GM12878 (cell line): ENCODE data around the gene BRSK2. TPM values are rescaled to one million over a fixed set of nuclear protein-coding genes. Genes with fewer than 3 reads are reported as not detected.

Experiments used
- ATAC-seq: fragments of 200-7000 bp; cut with Tn5 transposase; 3 replicates; pipeline ENCODE4 v1.9.1; 2020; ENCODE audit warnings: mild to moderate bottlenecking, moderate library complexity
- BruUV-seq: library from RNA; stranded (reverse); fragments of 400-500 nt; replicated peaks from 2 replicates; lab custom pipeline; 2021; lab: Mats Ljungman, UMichigan
- CTCF ChIA-PET: fragments of 300-600 bp; sonication (Branson Sonifier 250); formaldehyde crosslinking; extraction: SDS; loops from one replicate; lab custom pipeline; 2021; ENCODE audit warnings: inconsistent platforms; lab: Yijun Ruan, JAX
- POLR2A ChIA-PET: fragments of 350-600 bp; formaldehyde crosslinking; extraction: SDS; loops from one replicate; lab custom pipeline; 2021; ENCODE audit warnings: inconsistent platforms; lab: Charles Lee
- RAD21 ChIA-PET: fragments of 300-600 bp; sonication (Branson Sonifier 250); formaldehyde crosslinking; loops from one replicate; lab custom pipeline; 2023; ENCODE audit warnings: antibody characterized with exemption; ENCODE audit not compliant: unreplicated experiment; lab: Charles Lee
- SMC1A ChIA-PET: fragments of 300-600 bp; sonication (Branson Sonifier 250); formaldehyde crosslinking; loops from one replicate; lab custom pipeline; 2023; ENCODE audit not compliant: unreplicated experiment, uncharacterized antibody; lab: Charles Lee
- DNase-seq: peaks from one replicate; pipeline ENCODE4 v3.0.0-alpha.2; 2011; ENCODE audit warnings: low read depth, low spot score
- FAIRE-seq: peaks from 3 replicates; lab custom pipeline; 2011; peaks lifted over from hg19 to GRCh38; lab: Jason Lieb, UNC
- H2AFZ ChIP-seq: 2 replicates; pipeline ENCODE4 v1.6.0; 2011; ENCODE audit warnings: low read depth, low read length, control low read depth; ENCODE audit not compliant: control insufficient read depth
- H3K27ac ChIP-seq: 2 replicates; pipeline ENCODE4 v1.5.1; 2011; ENCODE audit warnings: control low read depth; ENCODE audit not compliant: control insufficient read depth, insufficient read depth
- H3K27me3 ChIP-seq, 2 experiments: replicated peaks in 1 of 2; 2 replicates each; pipeline versions ENCODE4 v1.6.0 to v1.6.1; 2011; ENCODE audit warnings: low read length in 1 of 2; ENCODE audit not compliant: control insufficient read depth in 2 of 2, insufficient read depth in 2 of 2
- H3K36me3 ChIP-seq, 2 experiments: 2 replicates each; pipeline ENCODE4 v1.5.1; 2011; ENCODE audit warnings: low read length in 1 of 2; ENCODE audit not compliant: control insufficient read depth in 2 of 2, insufficient read depth in 2 of 2
- H3K4me1 ChIP-seq: 2 replicates; pipeline ENCODE4 v1.6.1; 2011; ENCODE audit warnings: mild to moderate bottlenecking, low read length, moderate library complexity, mixed read lengths; ENCODE audit not compliant: control insufficient read depth, insufficient read depth
- H3K4me2 ChIP-seq: 2 replicates; pipeline ENCODE4 v1.6.0; 2011; ENCODE audit warnings: control low read depth; ENCODE audit not compliant: control insufficient read depth, insufficient read depth
- H3K4me3 ChIP-seq: fragments of 200-600 bp; sonication (generic); 2 replicates; pipeline ENCODE4 v1.5.1; 2016
- H3K79me2 ChIP-seq: 2 replicates; pipeline ENCODE4 v1.6.0; 2011; ENCODE audit warnings: low read length; ENCODE audit not compliant: control insufficient read depth, insufficient read depth
- H3K9ac ChIP-seq: 2 replicates; pipeline ENCODE4 v1.8.0; 2011; ENCODE audit warnings: low read length, control low read depth, mixed read lengths; ENCODE audit not compliant: control insufficient read depth, insufficient read depth
- H3K9me3 ChIP-seq: replicated peaks from 3 replicates; pipeline ENCODE4 v1.5.1; 2011; ENCODE audit warnings: mild to moderate bottlenecking, low read length; ENCODE audit not compliant: control insufficient read depth, insufficient read depth
- H4K20me1 ChIP-seq: 2 replicates; pipeline ENCODE4 v1.6.0; 2011; ENCODE audit not compliant: control insufficient read depth, insufficient read depth
- ATF2 ChIP-seq: IDR thresholded peaks from 2 replicates; pipeline ENCODE4 v1.6.1; 2012; ENCODE audit warnings: low read length, inconsistent platforms
- BMI1 ChIP-seq: fragments of 450-650 bp; IDR thresholded peaks from 2 replicates; pipeline ENCODE4 v1.6.1; 2016; ENCODE audit warnings: mild to moderate bottlenecking, moderate library complexity, borderline replicate concordance
- CBX5 ChIP-seq: sonication (generic); IDR thresholded peaks from 2 replicates; pipeline ENCODE4 v1.6.1; 2016; ENCODE audit warnings: low read depth, moderate library complexity, mild to moderate bottlenecking, inconsistent platforms
- ESRRA ChIP-seq: IDR thresholded peaks from 2 replicates; pipeline ENCODE4 v1.6.1; 2012; ENCODE audit warnings: mild to moderate bottlenecking, low read length, improper control_type of control experiment
- FOS ChIP-seq: IDR thresholded peaks from 3 replicates; pipeline ENCODE4 v1.6.1; 2011; ENCODE audit warnings: borderline replicate concordance; ENCODE audit not compliant: insufficient read length; ENCODE audit errors: extremely low read depth
- FOXK2 ChIP-seq: fragments of 450-650 bp; IDR thresholded peaks from 2 replicates; pipeline ENCODE4 v1.6.1; 2017; ENCODE audit warnings: mild to moderate bottlenecking, moderate library complexity
- GABPA ChIP-seq: IDR thresholded peaks from 2 replicates; pipeline ENCODE4 v1.6.1; 2014; ENCODE audit warnings: antibody characterized with exemption, low read depth, mild to moderate bottlenecking, inconsistent platforms
- NR2F1 ChIP-seq: fragments of 450-650 bp; conservative IDR thresholded peaks from 2 replicates; pipeline ENCODE4 v1.6.1; 2017; ENCODE audit warnings: mild to moderate bottlenecking
- RCOR1 ChIP-seq: conservative IDR thresholded peaks from 2 replicates; pipeline ENCODE4 v1.6.1; 2012; ENCODE audit warnings: low read depth, low read length, improper control_type of control experiment
- SMARCA5 ChIP-seq: fragments of 450-650 bp; IDR thresholded peaks from 2 replicates; pipeline ENCODE4 v1.6.1; 2017; ENCODE audit warnings: mild to moderate bottlenecking
- SP1 ChIP-seq: IDR thresholded peaks from one replicate; pipeline ENCODE4 v1.6.1; 2011; ENCODE audit warnings: low read depth, low read length
- STAT1 ChIP-seq: fragments of 450-650 bp; conservative IDR thresholded peaks from 2 replicates; pipeline ENCODE4 v1.6.1; 2014; ENCODE audit warnings: antibody characterized with exemption, mild to moderate bottlenecking
- TCF3 ChIP-seq: IDR thresholded peaks from 2 replicates; pipeline ENCODE4 v1.6.1; 2012; ENCODE audit warnings: low read depth, mild to moderate bottlenecking, low read length, borderline replicate concordance; ENCODE audit not compliant: insufficient read depth
- ZNF687 ChIP-seq: fragments of 450-650 bp; IDR thresholded peaks from 2 replicates; pipeline ENCODE4 v1.6.1; 2017; ENCODE audit warnings: mild to moderate bottlenecking, moderate library complexity
- ZSCAN29 ChIP-seq: fragments of 450-650 bp; IDR thresholded peaks from 2 replicates; pipeline ENCODE4 v1.6.1; 2017; ENCODE audit warnings: mild to moderate bottlenecking, moderate library complexity
- WGBS: methylation state at CpG from one replicate; pipeline ENCODE4 v1.1.6; 2016; ENCODE audit warnings: low lambda C conversion rate; ENCODE audit not compliant: insufficient replicate concordance, insufficient coverage; ENCODE audit errors: missing lambda C conversion rate; 5-methylcytosine and 5-hydroxymethylcytosine counted together
- in situ Hi-C: fragments of 300-500 bp; cut with MboI; formaldehyde crosslinking; loops from 9 replicates; pipeline ENCODE4 v1.14.3; 2018; ENCODE audit warnings: mixed read lengths
- intact Hi-C: fragments of 100-400 bp; cut with micrococcal nuclease; formaldehyde crosslinking; loops from one replicate; pipeline ENCODE4 v1.14.2; 2022; ENCODE audit not compliant: unreplicated experiment
- polyA plus RNA-seq, 11 experiments: library from polyadenylated mRNA; depleted of rRNA in 4 of 11; unstranded in 6 of 11; stranded (reverse) in 5 of 11; fragments of >200 nt; fragmentation: Nextera tagmentation in 4 of 11; fragmentation: Illumina TruSeq in 1 of 11; extraction: Ambion mirVana in 4 of 11; extraction: Trizol in 1 of 11; gene quantifications; 1 replicate in 1 of 11; 2 replicates in 10 of 11; pipeline versions ENCODE4 v1.2.1 to v1.2.3, GENCODE V29; 2011 to 2016; ENCODE audit warnings: inconsistent platforms in 2 of 11, missing spikeins in 2 of 11, low read depth in 1 of 11
- total RNA-seq, 4 experiments: library from RNA; depleted of rRNA in 3 of 4; stranded (reverse); fragments of >200 nt in 3 of 4; fragmentation: Illumina TruSeq in 1 of 4; extraction: Trizol in 1 of 4; gene quantifications; 2 replicates each; pipeline versions ENCODE4 v1.2.1 to v1.2.3, GENCODE V29; 2013 to 2021

Gene BRSK2
- total and polyA plus RNA-seq, 10 of the 15 experiments (the other 5 are each of a cell fraction or from before 2014, with no cell fraction given) = 0.13 TPM; not detected in 9

GRCh38 chr11:1456596-1457325 lies 67.0 kb downstream of the BRSK2 start:
- Histone ChIP-seq H3K4me2 (no peak overlapping the region), H3K9me3 (no peaks in the 10 kb centered on the region), H3K4me3 (no peak overlapping the region), H3K9ac (no peak overlapping the region), H3K4me1 (no peaks in the 10 kb centered on the region), H2AFZ (no peak overlapping the region), H3K36me3 (no peaks in the 10 kb centered on the region), H3K27ac (no peak overlapping the region), H3K79me2 (no peaks in the 10 kb centered on the region), H4K20me1 (no peaks in the 10 kb centered on the region), H3K27me3 (no peaks in the 10 kb centered on the region)
- ChIA-PET CTCF (interaction anchor here (1.0 kb wide), 1 partner anchor 118 kb away, joined by 3 read pairs; no protein-coding TSS in a partner anchor), SMC1A (no interaction called here), RAD21 (no interaction called here), POLR2A (no interaction called here)
- FAIRE-seq = no peak
- no peak for TF ChIP-seq NR2F1
- TF ChIP-seq RCOR1 = no peak
- no peak for TF ChIP-seq ZNF687
- TF ChIP-seq BMI1 = no peak
- TF ChIP-seq CBX5 = no peak
- no peak for TF ChIP-seq STAT1
- TF ChIP-seq GABPA = no peak
- no peak for TF ChIP-seq SP1
- no peak for TF ChIP-seq ZSCAN29
- no peak for TF ChIP-seq TCF3
- no peak for TF ChIP-seq ATF2
- TF ChIP-seq FOXK2 = no peak
- no peak for TF ChIP-seq FOS
- TF ChIP-seq SMARCA5 = no peak
- no peak for TF ChIP-seq ESRRA
- DNase-seq = no peak
- 52% methylated on average over 28 of the region's 44 CpGs for WGBS
- in situ Hi-C loops = no loop called here
- no peak for ATAC-seq
- no TSS peak for BruUV-seq
- intact Hi-C loops = no loop called here
